Stimulated activated CD8-positive, alpha-beta memory T cell treated with anti-CD3 and anti-CD28 coated beads, Interleukin-12 subunit alpha, Interleukin-12 subunit beta, amount 100 ng/mL, for 24 hours (primary cell): ENCODE measurements around the gene R3HDM1.
"Not testable (repeated sequence)": the region's sequence is repeated elsewhere in the genome, so short reads cannot be mapped to it uniquely, and the experiment has no call there.

Source experiments
- DNase-seq: peaks from one replicate; pipeline ENCODE4 v3.0.0-alpha.2; 2020; ENCODE audit errors: extremely low read depth

R3HDM1 gene

DNA sequence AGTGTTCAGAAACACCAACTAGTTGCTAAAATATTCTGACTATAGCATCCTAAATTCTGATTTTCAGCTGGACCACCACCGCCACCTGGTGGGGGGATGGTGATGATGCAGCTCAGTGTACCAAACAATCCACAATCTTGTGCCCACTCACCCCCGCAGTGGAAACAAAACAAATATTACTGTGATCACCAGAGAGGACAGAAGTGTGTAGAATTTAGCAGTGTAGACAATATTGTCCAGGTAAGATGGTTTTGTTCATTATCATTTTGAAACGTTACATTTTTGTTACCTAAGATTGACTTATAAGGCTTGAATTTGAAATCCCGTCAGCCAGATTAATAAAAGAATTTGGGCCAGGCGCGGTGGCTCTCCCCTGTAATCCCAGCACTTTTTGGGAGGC lies 178.7 kb downstream of the R3HDM1 start:
- DNase-seq, result peak; percentile 20

DNA sequence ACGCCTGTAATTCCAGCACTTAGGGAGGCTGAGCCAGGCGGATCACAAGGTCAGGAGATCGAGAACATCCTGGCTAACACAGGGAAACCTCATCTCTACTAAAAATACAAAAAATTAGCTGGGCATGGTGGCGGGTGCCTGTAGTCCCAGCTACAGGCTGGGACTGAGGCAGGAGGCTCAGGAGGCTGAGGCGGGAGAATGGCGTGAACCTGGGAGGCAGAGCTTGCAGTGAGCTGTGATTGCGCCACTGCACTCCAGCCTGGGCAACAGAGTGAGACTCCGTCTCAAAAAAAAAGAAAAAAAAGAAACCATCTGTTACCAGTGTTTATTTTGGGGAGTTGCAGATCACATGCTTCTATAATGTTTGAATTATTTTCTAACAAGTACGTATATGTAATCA lies 183.8 kb downstream of the R3HDM1 start:
- DNase-seq, result not testable (repeated sequence)

DNA sequence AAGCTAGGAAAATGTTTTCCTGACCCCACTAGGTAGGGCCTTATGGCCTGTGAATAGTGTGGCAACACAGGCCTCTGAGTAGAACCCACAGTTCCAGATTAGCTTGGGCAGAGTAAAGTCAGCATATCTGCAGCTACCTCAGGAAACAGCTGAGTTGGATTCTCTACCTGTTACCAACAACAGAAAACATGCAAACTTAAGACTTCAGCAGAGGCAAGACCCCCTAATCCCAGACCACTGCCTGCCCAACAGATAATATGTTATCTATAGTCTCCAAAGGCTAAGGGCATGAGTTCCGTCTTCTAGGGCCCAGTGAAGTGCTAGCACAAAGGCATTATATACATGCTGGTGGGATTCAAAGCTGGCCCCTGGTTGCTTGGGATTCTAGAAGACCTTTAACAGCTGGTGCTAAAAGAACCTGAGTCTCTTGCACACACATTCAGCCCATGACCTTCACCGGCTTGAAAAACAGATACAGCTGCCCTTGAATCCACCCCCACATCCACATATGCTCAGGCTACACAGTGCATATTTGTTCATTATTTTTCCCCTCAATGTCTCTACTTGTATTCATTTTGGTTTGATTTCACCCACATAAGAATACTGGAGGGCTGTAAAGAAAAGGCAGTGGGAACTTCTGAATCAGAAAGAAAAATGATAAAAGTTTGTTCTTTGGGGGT lies 196.9 kb downstream of the R3HDM1 start:
- DNase-seq, result no peak

DNA sequence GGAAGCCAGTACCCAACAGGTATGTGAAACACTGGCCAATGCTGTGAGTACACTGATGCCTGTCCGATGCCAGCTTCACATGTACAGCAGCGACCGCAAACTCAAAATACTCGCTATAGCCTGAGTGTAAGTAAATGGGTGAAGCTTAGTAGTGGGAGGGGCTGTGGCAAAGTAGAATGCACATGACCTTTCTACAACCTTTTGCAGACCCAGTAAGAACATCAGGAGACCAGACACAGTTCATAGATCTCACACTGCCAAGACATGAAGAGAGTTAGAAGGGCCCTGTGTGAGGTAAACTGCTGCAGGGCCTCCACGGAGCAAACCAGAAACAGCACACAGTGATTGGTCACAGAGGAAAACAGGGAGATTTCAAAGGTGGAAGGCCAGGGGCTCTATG lies 201.3 kb downstream of the R3HDM1 start:
- no peak for DNase-seq

DNA sequence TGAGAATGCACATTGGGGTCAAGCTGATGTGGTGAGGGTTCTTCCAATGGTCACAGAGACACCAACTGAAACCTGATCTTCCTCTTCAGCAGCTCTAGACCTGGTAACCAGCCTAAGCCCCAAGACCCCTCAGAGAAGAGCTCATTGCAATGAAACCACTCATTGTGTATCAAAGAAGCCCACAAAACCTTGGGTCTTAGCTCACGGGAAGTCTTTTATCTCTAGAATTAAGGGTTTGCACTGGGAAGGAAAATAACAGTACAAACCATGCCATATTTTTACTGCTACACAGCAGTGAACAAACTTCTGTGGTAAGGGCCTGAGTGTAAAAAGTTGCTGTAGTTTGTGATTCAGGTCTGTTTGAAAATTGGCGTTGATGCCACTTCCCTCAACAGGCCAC lies 201.8 kb downstream of the R3HDM1 start:
- no peak for DNase-seq

DNA sequence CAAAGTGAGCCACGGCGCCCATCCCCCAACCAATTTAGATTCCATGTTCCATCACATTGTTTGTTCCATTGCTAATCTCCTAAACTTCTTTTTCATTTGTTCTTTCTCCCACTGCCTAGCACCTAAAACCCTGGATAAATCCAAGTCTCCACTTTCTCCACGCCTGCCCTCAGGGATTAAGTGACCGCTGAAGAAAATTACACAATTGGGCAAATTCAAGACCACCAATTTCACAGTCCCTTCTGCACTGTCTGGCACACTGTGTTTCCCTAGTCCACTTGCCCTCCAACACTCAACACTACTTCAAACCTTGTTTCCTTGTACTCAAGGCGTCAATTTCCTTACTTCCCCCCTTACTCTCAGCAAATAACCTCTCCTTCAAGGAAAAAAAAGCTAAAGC lies 205.3 kb downstream of the R3HDM1 start:
- DNase-seq, result no peak

DNA sequence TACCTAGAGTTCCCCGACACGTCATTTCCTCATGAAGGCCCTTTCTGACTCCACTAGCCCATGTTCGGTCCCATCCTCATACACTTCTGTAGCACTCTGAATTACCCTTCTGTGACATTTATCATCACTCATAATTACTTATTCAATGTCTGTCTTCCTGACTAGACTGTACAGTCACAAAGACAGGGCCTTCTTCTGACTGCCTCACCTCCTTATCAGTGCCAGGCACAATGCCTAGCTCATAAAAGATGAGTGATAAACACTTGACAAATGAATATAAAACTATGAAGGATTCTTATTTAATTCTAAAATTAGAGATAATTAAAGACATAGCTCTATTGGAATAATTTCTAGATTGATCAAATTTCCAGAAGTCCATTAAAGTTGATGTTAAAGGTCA lies 208.9 kb downstream of the R3HDM1 start:
- DNase-seq, result no peak

DNA sequence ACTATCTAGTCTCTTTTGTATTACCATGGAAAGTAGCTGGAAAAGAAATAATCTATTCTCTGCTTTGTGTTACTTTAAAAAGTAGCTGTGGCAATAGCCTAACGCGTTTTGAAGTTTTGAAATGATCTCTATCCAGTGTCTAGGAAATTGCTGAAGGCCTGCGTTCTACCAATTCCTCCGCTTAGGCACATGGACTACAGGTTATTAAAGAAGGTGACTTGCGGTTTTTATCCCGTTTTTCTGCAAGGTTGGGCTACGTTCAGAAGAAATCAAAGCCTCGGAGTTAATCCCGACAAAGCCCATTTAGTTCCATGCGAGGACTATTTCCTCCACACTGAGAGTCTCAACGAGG lies 209.7 kb downstream of the R3HDM1 start:
- DNase-seq, result no peak

DNA sequence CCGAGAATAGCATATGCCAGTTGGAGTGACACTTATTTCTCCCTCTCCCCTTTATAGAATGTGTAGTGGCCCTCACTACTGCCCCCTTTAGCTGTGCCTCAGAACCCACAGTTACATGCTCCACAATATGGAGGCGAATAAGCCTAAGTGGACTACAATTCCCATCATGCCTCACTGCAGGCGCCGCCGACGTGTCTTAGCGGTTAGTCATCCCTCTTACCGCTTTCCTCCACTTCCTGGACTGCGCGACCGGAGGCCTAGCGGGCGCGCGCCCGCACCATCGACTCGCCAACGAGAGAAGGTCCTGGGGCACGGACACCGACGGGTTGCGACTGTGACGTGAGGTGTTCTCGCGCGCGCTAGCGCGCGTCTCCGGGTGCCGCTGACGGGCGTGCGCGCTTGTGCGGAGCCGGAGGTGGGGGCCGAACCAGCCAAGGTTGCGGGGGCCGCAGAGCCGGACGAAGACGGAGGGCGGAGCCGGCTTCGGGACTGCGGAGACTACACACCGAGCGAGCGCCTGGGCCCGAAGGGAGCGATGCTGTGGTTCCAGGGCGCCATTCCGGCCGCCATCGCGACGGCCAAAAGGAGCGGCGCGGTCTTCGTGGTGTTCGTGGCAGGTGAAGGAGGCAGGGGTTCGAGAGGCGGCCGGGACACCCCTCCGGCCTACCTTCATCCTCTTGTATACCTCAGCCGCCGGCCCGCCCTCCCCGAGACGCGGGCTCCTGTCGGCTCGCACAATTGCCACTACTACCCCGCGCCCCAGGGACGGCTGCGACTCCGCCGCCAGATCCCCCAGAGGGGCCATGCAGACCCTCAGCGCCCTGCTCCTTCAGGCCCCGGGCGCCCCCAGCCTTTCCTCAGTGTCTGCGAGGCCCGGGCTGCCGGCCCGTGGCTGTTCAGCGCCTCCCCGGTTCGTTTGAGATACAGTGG lies 210.4 kb downstream of the R3HDM1 start, which contains the start of gene UBXN4:
UBXN4 (plus strand) TSS at position 461 of the 930 bp plus-strand sequence; CDS start at position 536, 75 bp downstream.
- peak; percentile 91 for DNase-seq

DNA sequence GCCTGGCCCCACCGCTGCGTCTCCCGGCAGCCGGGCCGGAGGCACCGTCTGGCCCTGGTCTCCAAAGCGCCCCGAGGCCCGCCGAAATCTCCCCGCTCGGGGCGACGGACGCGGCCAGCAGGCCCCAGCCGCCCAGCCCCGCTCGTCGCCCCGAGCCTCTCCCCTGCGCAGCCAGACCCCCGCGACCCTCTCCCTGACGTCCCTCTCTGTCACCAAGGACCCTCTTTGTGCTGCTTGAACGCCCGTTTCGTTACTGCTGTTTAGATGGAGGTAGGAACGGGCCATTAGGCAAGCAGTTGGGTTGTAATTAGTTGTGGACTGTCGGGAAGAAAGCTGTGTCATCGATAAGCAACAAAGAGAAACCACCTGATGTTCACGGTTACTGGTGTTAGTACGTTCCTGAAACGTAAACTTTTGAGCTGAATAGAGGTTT lies 211.1 kb downstream of the R3HDM1 start:
- no peak for DNase-seq

DNA sequence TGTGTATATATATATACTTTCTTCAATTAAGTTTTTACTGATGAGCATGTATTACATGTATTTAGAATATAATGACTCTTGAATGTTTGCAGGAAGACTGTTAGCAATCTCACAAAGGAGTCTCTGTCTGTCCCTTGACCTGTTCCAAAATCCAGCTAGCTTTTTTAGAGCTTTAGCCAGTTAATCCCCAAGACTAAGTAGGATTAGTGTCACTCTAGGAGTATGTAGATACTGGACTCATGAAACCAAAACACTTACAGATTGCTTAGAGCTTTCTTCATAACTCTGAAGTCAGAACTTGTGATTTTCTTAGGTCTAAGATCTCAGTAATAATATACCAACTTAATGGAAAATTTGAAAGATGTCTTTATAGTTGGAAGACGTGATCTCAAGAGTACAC lies 212.6 kb downstream of the R3HDM1 start:
- DNase-seq, result no peak

DNA sequence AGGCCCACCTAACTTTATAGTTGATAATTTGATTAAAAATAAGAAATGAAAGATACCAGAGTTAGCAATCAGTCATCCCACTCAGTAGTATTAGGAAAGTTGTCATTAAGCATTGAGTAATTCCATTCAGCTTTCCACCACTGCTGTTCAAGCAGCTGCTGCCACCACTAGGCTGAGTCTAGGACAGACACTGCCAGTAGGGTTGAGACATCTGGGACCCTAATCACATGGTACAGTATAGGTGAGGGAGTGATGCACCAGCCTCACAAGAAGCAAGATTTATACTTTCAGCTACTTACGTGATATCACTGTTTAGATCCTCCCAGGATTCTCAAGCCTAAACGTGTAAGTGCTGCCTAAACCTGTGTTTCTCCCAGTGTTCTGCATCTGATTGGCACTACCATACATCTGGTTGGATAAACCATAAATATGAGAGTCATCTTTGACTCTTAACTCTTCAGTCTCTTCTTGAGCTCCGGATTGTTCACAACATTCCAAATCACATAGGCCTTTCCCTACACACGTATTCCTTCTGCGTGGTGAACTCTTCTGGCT lies 213.6 kb downstream of the R3HDM1 start:
- DNase-seq, result no peak

DNA sequence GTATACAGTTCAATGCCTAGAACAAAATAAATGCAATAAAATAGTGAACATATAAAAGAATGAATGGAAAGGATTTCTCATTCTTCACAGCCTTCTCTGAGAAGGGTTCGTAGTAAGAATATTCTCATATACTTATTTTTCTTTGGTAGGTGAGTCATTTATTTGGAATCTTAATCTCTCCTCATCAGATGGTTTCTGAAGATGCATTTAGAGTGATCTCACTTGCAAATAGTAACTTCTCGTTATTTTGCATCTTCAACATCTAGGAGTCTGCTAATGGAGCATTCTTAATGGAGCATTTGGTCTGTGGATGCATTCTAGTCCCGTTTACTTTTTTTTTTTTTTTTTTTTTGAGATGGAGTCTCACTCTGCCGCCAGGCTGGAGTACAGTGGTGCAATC lies 214.3 kb downstream of the R3HDM1 start:
- DNase-seq, result no peak

DNA sequence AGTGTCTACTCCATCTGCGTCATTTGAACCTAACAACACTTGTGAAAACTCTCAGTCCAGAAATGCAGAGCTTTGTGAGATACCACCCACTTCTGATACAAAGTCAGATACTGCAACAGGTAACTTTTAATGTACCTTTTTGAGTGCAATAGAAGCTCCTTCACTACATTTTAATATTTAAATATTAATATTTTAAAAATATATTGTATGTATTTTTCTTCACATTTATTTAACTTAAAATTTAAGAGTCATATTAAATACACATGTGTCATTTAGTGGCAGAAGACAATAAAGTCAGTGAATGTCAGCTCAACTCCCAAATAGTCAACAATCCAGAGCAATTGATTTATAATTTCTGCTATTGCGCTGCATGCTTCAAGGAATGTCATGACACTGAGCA lies 224.3 kb downstream of the R3HDM1 start:
- DNase-seq, result no peak

DNA sequence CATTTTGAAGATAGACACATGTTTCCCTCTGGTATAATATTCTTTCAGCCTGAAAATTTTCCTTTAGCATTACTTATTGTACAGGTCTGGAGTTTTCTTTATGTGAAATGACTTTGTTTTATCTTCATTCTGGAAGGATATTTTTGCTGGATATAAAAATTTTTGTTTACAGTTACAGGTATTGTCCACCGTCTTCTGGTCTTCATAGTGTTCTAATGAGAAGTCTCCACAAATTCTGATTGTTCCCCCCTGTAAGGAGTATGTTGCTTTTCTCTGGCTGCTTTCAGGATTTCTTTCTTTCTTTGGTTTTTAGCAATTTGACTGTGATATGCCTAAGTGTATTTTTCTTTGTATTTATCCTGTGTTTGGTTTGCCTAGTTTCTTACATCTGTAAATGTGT lies 225.4 kb downstream of the R3HDM1 start:
- no peak for DNase-seq

DNA sequence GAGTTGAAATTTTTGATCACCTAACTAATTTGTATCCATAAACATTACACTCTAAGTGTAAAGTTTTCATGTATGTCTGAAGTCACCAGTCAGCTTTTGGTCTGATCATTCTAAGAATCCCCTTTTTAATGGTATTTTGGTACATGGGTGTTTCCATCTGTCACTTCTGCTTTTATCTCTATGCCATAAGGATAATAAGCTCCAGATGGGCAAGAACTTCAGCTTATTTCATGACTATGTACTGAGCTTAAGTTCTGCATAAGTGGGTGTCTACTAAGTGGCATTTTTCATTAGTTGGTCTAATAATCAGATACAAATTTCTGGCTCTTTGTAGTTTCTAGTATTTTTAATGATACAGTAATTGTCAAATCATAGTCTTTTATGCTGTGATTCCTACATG lies 230.7 kb downstream of the R3HDM1 start:
- DNase-seq, result no peak

DNA sequence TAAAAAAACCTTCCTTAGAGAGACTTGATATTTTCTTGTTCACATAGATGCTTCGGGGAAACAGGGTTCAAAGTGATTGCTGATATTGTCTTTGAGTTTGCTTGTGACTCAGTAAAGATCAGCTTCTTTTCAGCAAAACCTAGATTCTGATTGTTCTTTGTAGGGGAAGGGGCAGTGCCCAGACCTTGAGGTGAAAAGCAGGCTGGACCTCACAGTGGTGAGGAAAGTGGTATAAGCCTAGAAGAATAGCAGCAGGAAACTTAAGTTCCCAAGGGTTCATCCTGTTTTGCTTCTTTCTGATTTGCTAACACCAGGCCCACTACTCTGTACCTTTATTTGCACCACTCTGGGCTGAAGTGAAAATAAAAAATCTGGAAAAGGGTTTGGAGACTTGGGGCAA lies 231.2 kb downstream of the R3HDM1 start:
- no peak for DNase-seq

DNA sequence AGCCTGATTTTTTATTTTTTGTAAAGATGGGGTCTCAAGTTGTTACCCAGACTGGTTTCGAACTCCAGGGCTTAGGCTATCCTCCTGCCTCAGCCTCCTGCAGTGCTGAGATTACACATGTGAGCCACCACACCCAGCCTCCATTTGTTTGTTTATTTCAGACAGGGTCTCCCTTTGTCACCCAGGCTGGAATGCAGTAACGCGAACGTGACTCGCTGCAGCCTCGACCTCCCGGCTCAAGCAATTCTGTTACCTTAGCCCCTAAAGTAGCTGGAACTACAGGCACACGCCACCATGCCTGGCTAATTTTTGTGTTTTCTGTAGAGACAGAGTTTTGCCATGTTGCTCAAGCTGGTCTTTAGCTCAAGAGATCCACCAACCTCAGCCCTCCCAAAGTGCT lies 237.6 kb downstream of the R3HDM1 start:
- no peak for DNase-seq

DNA sequence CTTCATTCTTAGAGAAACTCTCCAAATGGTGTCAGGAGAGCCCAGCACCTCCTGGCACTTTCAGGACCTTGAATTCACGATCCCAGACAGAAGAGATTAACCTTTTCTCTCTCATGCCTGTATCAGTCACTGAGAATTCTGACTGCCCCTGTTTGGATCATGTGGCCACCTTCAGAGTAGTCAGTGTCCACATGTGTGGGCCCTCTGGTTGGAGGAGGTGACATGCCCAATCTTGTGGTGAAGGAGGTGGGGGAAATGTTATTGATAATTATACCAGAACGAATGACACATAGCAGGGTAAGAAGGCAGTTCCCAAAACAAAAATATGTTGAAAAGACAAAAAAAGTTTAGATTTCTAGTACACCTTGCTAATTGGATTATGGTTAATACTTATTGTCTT lies 242.0 kb downstream of the R3HDM1 start:
- no peak for DNase-seq

DNA sequence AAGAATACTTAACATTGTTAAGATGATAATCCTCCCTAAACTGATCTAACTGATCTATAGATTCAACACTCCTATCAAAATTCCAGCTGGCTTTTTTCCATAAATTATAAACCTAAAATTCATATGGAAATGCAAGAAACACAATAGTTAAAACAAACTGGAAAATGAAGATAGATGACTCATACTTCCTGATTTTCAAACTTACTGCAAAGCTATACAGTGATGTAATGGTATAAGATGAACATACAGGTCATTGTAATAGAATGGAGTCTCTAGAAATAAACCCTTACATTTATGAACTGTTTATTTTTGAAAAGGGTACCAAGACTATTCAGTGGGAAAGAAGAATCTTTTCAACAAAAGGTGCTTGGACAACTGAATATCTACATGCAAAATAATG lies 242.6 kb downstream of the R3HDM1 start:
- no peak for DNase-seq
